Keratinocyte (primary cell): Measurements from ENCODE around the gene GINS2. TPM values are rescaled to one million over a fixed set of nuclear protein-coding genes. Genes with fewer than 3 reads are reported as not detected.
A peak's percentile ranks its signal among the peaks of the same experiment; 100 is the strongest.

ENCODE experiments used
- DNase-seq: peaks from one replicate; pipeline ENCODE4 v3.0.0-alpha.2; 2011; ENCODE audit warnings: low read depth, missing footprints, low spot score
- FAIRE-seq: peaks from 2 replicates; lab custom pipeline; 2011; peaks lifted over from hg19 to GRCh38; lab: Jason Lieb, UNC
- H2AFZ ChIP-seq: 2 replicates; pipeline ENCODE4 v1.6.0; 2012; ENCODE audit warnings: low read length, control low read depth, inconsistent platforms; ENCODE audit not compliant: control insufficient read depth
- H3K27ac ChIP-seq: 2 replicates; pipeline ENCODE4 v1.5.1; 2011; ENCODE audit warnings: low read length; ENCODE audit not compliant: control insufficient read depth, insufficient read depth
- H3K27me3 ChIP-seq: 3 replicates; pipeline ENCODE4 v1.6.0; 2011; ENCODE audit warnings: low read length; ENCODE audit not compliant: control insufficient read depth, insufficient read depth; ENCODE audit errors: extremely low read depth
- H3K36me3 ChIP-seq, 2 experiments: 2 replicates in 1 of 2; 3 replicates in 1 of 2; pipeline ENCODE4 v1.5.1; 2011; ENCODE audit warnings: low read length in 2 of 2, mild to moderate bottlenecking in 1 of 2; ENCODE audit not compliant: control insufficient read depth in 2 of 2, insufficient read depth in 2 of 2; ENCODE audit errors: extremely low read depth in 1 of 2
- H3K4me1 ChIP-seq: 3 replicates; pipeline ENCODE4 v1.5.1; 2011; ENCODE audit warnings: low read length; ENCODE audit not compliant: control insufficient read depth, insufficient read depth; ENCODE audit errors: extremely low read depth
- H3K4me2 ChIP-seq: 3 replicates; pipeline ENCODE4 v1.6.0; 2011; ENCODE audit warnings: low read depth, low read length; ENCODE audit not compliant: control insufficient read depth, insufficient read depth; ENCODE audit errors: extremely low read depth
- H3K4me3 ChIP-seq, 3 experiments: fragments of 200-600 bp in 1 of 3; sonication (generic) in 1 of 3; 2 replicates in 2 of 3; 3 replicates in 1 of 3; pipeline ENCODE4 v1.5.1; 2011 to 2016; ENCODE audit warnings: low read length in 3 of 3, mild to moderate bottlenecking in 3 of 3, control low read depth in 2 of 3, inconsistent platforms in 1 of 3, low read depth in 1 of 3, mixed read lengths in 1 of 3, mixed run types in 1 of 3, moderate library complexity in 1 of 3; ENCODE audit not compliant: control insufficient read depth in 2 of 3, insufficient read depth in 2 of 3; ENCODE audit errors: extremely low read depth in 1 of 3
- H3K79me2 ChIP-seq: 2 replicates; pipeline ENCODE4 v1.6.0; 2012; ENCODE audit warnings: low read length; ENCODE audit not compliant: control insufficient read depth, insufficient read depth
- H3K9ac ChIP-seq: 3 replicates; pipeline ENCODE4 v1.6.0; 2011; ENCODE audit warnings: low read length; ENCODE audit not compliant: control insufficient read depth, insufficient read depth; ENCODE audit errors: extremely low read depth
- H3K9me1 ChIP-seq: 3 replicates; pipeline ENCODE4 v1.6.0; 2011; ENCODE audit warnings: low read length; ENCODE audit not compliant: control insufficient read depth, insufficient read depth; ENCODE audit errors: extremely low read depth
- H3K9me3 ChIP-seq: 2 replicates; pipeline ENCODE4 v1.5.1; 2012; ENCODE audit warnings: low read depth, low read length; ENCODE audit not compliant: control insufficient read depth
- H4K20me1 ChIP-seq: 3 replicates; pipeline ENCODE4 v1.6.0; 2011; ENCODE audit warnings: low read length; ENCODE audit not compliant: control insufficient read depth, insufficient read depth; ENCODE audit errors: extremely low read depth
- CTCF ChIP-seq, 3 experiments: IDR thresholded peaks in 1 of 3; conservative IDR thresholded peaks in 1 of 3; optimal IDR thresholded peaks in 1 of 3; 2 replicates in 2 of 3; 3 replicates in 1 of 3; pipeline versions ENCODE3 to v1.5.1; 2011; ENCODE audit warnings: low read length in 3 of 3, mild to moderate bottlenecking in 3 of 3, moderate library complexity in 2 of 3, control low read depth in 1 of 3, inconsistent platforms in 1 of 3; ENCODE audit not compliant: insufficient read depth in 2 of 3; ENCODE audit errors: extremely low read depth in 1 of 3
- EZH2 ChIP-seq: IDR thresholded peaks from one replicate; pipeline ENCODE4 v1.6.1; 2012; ENCODE audit warnings: inconsistent platforms, mild to moderate bottlenecking, low read length, moderate library complexity
- dilution Hi-C: fragments of 300-500 bp; cut with MboI; formaldehyde crosslinking; loops from one replicate; pipeline ENCODE4 v1.7.0; 2020; ENCODE audit warnings: low sequenced_read_pairs; ENCODE audit not compliant: extremely low pct_ligation_motif_present
- polyA plus RNA-seq, 5 experiments: library from polyadenylated mRNA; depleted of rRNA in 3 of 5; stranded (reverse) in 3 of 5; stranded (forward) in 1 of 5; unstranded in 1 of 5; fragments of >200 nt; gene quantifications; 1 replicate in 1 of 5; 2 replicates in 3 of 5; 3 replicates in 1 of 5; pipeline versions ENCODE4 v1.2.1 to v1.2.3, GENCODE V29; 2011 to 2012; ENCODE audit warnings: missing spikeins in 2 of 5, low read depth in 1 of 5, low replicate concordance in 1 of 5

GINS2 gene
- polyA plus RNA-seq, 1 donor (not counting 4 experiments of a cell fraction or from before 2014, with no cell fraction given): 11.2 TPM

GRCh38 chr16:85646358-85646907, 42.3 kb downstream of the GINS2 start:
- Histone ChIP-seq H3K4me3 (no peak overlapping the region), H3K9ac (no peak overlapping the region), H3K27ac (no peak overlapping the region), H3K4me2 (no peak overlapping the region), H4K20me1 (peaks cover 11% of the 10 kb centered on the region), H3K9me3 (no peaks in the 10 kb centered on the region), H3K27me3 (peaks cover 4% of the 10 kb centered on the region), H2AFZ (no peak overlapping the region), H3K36me3 (peaks cover 0 to 5% of the 10 kb centered on the region in 2 experiments), H3K4me1 (peaks cover 15% of the 10 kb centered on the region), H3K9me1 (no peaks in the 10 kb centered on the region), H3K79me2 (no peaks in the 10 kb centered on the region)
- FAIRE-seq: no peak
- no peak for DNase-seq
- TF ChIP-seq CTCF (optimal IDR thresholded peaks at IDR 0.05 in 1 of 3, IDR thresholded peaks at IDR 0.05 in 1 of 3, conservative IDR thresholded peaks at IDR 0.05 in 1 of 3; ENCODE audit: extremely low read depth in 1 of 3, insufficient read depth in 2 of 3, low read length in 3 of 3) (no peak), EZH2 (no peak)
- dilution Hi-C loops: no loop called here

DNA sequence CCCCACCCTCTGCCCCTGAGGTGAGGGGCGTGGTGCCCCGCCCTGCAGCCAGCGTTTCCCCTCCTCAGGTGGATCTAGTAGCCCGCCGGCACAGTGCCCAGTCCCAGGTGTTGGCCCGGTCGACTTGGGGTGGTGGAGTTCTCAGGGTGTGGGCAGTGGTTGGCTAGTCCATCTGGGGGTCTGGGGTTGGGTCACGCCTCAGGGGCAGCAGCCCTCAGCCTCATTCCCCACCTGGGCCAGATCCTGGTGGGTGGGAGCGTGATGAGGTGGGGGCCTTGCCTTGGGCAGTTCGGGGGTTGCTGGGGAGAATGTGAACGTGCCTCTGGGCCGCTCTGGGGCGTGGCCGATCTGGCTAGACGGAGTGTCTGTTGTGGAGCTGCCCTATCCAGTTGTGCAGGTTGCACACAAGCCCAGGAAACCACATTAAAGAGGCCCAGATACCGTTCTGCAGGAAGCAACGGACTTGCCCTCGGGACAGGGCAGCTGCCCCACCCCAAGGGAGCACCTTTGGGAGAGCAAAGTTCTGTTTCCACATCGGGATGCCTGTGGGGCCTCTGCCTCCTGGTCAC, 43.6 kb downstream of the GINS2 start:
- H2AFZ ChIP-seq: no peak overlapping the region
- H3K27me3 ChIP-seq: peaks cover 17% of the 10 kb centered on the region
- H3K27ac ChIP-seq: no peak overlapping the region
- peaks cover 15% of the 10 kb centered on the region for H3K4me1 ChIP-seq
- dilution Hi-C loops: no loop called here
- TF ChIP-seq EZH2 (no peak), CTCF (optimal IDR thresholded peaks at IDR 0.05 in 1 of 3, IDR thresholded peaks at IDR 0.05 in 1 of 3, conservative IDR thresholded peaks at IDR 0.05 in 1 of 3; ENCODE audit: extremely low read depth in 1 of 3, insufficient read depth in 2 of 3, low read length in 3 of 3) (no peak)
- H3K9me1 ChIP-seq: no peaks in the 10 kb centered on the region
- H3K36me3 ChIP-seq: peaks cover 0 to 5% of the 10 kb centered on the region in 2 experiments
- DNase-seq (no peak), FAIRE-seq (peak; percentile 36)
- H3K4me2 ChIP-seq: peak overlapping the region; percentile 39
- H3K9me3 ChIP-seq: no peaks in the 10 kb centered on the region
- peaks cover 11% of the 10 kb centered on the region for H4K20me1 ChIP-seq
- no peaks in the 10 kb centered on the region for H3K79me2 ChIP-seq
- H3K9ac ChIP-seq: no peak overlapping the region
- H3K4me3 ChIP-seq: no peak overlapping the region
